ENCODE measurements around the gene FASTK. TPM values are rescaled to one million over a fixed set of nuclear protein-coding genes. Genes with fewer than 3 reads are reported as not detected.

FASTK gene
- total and polyA plus RNA-seq, 4 donors = 30.9 to 80.7 (median 65.8) TPM

DNA sequence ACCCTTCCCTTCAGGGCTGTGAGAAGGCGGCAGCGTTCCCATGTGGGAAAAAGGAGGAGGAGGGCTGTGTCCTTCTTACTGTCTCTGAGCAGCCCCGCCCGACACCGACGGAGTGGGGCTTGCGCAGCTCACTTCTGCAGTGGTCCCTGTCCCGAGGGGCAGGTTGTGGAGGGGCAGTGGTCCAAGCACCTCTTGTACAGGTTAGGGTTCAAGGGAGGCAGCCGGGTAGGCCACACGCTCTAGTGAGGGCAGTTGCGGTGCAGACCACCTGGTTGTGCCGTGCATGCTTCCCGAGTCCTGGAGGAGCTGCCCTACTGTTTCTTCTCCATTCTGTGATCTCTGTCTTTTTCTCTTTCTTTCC lies 38.4 kb upstream of the FASTK start:
- WGBS (ENCODE audit: insufficient coverage) = 98% methylated on average over 11 of the region's 13 CpGs
- Histone ChIP-seq H3K27ac (ENCODE audit: low read depth, low read length) (no peak overlapping the region), H3K4me3 (ENCODE audit: low read depth, low read length) (no peak overlapping the region), H3K4me1 (ENCODE audit: control insufficient read depth, insufficient read depth, low read length) (peaks cover 41% of the 10 kb centered on the region), H3K9me3 (ENCODE audit: control insufficient read depth, insufficient read depth, low read length) (no peaks in the 10 kb centered on the region), H3K27me3 (ENCODE audit: control insufficient read depth, insufficient read depth, low read length) (no peaks in the 10 kb centered on the region), H3K36me3 (ENCODE audit: control insufficient read depth, insufficient read depth, low read length) (peaks cover 89% of the 10 kb centered on the region)
- no peak for DNase-seq (ENCODE audit: low read depth in 4 of 6, low spot score in 6 of 6)

DNA sequence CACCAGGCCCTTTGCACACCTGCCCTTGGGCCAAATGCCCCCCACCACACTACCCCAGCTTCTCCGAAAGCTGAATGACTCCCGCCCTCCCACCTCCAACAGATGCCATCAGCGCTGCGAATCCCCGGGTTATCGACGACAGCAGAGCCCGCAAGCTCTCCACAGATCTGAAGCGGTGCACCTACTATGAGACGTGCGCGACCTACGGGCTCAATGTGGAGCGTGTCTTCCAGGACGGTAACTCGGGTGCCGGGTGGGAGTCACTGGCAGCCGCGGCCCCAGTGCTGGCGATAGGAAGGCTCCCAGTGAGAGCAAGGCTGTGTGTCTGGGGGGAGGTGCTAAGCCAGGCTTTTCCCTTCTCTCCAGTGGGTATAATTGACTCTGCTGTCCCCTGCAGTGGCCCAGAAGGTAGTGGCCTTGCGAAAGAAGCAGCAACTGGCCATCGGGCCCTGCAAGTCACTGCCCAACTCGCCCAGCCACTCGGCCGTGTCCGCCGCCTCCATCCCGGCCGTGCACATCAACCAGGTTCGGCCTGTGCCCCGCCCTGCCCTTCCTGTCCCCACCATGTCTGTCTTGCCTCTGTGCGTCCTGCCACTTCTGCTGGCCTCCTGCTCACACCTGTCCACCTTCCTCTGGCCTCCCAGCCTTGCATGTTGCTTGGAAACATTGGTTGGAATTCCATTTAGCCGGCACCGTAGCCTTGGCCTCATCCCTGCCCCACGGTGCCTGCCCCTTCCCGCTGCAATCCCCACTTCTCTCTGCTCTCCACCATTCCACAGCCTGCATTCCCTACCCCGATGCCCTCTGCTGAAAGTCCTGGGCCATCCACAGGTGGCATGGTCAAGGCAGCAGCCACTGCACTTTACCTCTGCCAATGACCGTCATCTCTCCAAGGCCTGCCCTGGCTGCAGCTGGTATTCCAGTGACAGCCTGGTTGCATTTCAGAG lies 37.8 kb upstream of the FASTK start:
- no peaks in the 10 kb centered on the region for H3K9me3 ChIP-seq (ENCODE audit: control insufficient read depth, insufficient read depth, low read length)
- peaks cover 84% of the 10 kb centered on the region for H3K36me3 ChIP-seq (ENCODE audit: control insufficient read depth, insufficient read depth, low read length)
- H3K27ac ChIP-seq (ENCODE audit: low read depth, low read length) = no peak overlapping the region
- H3K4me1 ChIP-seq (ENCODE audit: control insufficient read depth, insufficient read depth, low read length) = peaks cover 42% of the 10 kb centered on the region
- no peak overlapping the region for H3K4me3 ChIP-seq (ENCODE audit: low read depth, low read length)
- no peak for DNase-seq (ENCODE audit: low read depth in 4 of 6, low spot score in 6 of 6)
- peaks cover 2% of the 10 kb centered on the region for H3K27me3 ChIP-seq (ENCODE audit: control insufficient read depth, insufficient read depth, low read length)
- 96% methylated on average over 36 of the region's 38 CpGs for WGBS (ENCODE audit: insufficient coverage)

- Histone ChIP-seq H3K4me3 (ENCODE audit: low read depth, low read length) (no peak overlapping the region), H3K4me1 (ENCODE audit: control insufficient read depth, insufficient read depth, low read length) (peaks cover 46% of the 10 kb centered on the region), H3K27ac (ENCODE audit: low read depth, low read length) (no peak overlapping the region), H3K9me3 (ENCODE audit: control insufficient read depth, insufficient read depth, low read length) (no peaks in the 10 kb centered on the region), H3K36me3 (ENCODE audit: control insufficient read depth, insufficient read depth, low read length) (peaks cover 76% of the 10 kb centered on the region), H3K27me3 (ENCODE audit: control insufficient read depth, insufficient read depth, low read length) (peaks cover 3% of the 10 kb centered on the region)
- WGBS (ENCODE audit: insufficient coverage) = 86% methylated on average over 11 of the region's 12 CpGs
- no peak for DNase-seq (ENCODE audit: low read depth in 4 of 6, low spot score in 6 of 6)
These were observed 37.0 kb upstream of the FASTK start for GRCh38 chr7:151117565-151117964.

GRCh38 chr7:151116603-151117440 lies 36.2 kb upstream of the FASTK start:
- H3K4me3 ChIP-seq (ENCODE audit: low read depth, low read length) = no peak overlapping the region
- no peak for DNase-seq (ENCODE audit: low read depth in 4 of 6, low spot score in 6 of 6)
- peaks cover 3% of the 10 kb centered on the region for H3K27me3 ChIP-seq (ENCODE audit: control insufficient read depth, insufficient read depth, low read length)
- no peak overlapping the region for H3K27ac ChIP-seq (ENCODE audit: low read depth, low read length)
- WGBS (ENCODE audit: insufficient coverage) = 89% methylated on average over 26 of the region's 27 CpGs
- peaks cover 72% of the 10 kb centered on the region for H3K36me3 ChIP-seq (ENCODE audit: control insufficient read depth, insufficient read depth, low read length)
- peaks cover 39% of the 10 kb centered on the region for H3K4me1 ChIP-seq (ENCODE audit: control insufficient read depth, insufficient read depth, low read length)
- no peaks in the 10 kb centered on the region for H3K9me3 ChIP-seq (ENCODE audit: control insufficient read depth, insufficient read depth, low read length)

DNA sequence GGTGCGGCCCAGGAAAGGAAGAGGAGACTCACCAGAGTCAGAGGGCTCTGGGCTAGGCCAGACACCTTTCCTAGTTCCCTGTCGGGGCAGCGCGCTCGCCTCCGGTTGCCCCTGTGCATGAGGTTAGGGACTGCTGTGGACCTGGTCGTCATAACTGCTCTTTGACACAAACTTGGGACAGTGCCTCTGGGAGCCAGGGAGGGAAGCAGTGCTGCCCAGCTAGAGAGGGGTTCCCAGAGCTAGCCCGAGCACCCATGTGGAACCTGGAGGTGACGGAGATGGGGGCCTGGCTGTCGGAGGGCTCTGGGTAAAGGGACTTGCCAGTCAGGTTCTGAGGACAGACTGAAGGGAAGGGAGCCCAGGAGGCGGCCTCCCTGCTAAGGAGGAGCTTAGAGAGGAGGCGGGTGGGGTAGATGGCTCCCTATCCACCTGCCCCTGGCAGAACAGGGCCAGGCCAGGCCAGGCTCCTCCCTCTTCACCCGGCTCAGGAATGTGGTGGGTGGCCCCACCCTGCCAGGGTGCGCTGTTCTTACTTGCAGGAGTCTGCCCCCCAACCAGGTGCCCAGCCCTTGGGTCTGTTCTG lies 35.3 kb upstream of the FASTK start:
- H3K27me3 ChIP-seq (ENCODE audit: control insufficient read depth, insufficient read depth, low read length) = peaks cover 3% of the 10 kb centered on the region
- WGBS (ENCODE audit: insufficient coverage) = 88% methylated on average over 14 of the region's 14 CpGs
- H3K27ac ChIP-seq (ENCODE audit: low read depth, low read length) = no peak overlapping the region
- no peak overlapping the region for H3K4me3 ChIP-seq (ENCODE audit: low read depth, low read length)
- peaks cover 38% of the 10 kb centered on the region for H3K4me1 ChIP-seq (ENCODE audit: control insufficient read depth, insufficient read depth, low read length)
- no peaks in the 10 kb centered on the region for H3K9me3 ChIP-seq (ENCODE audit: control insufficient read depth, insufficient read depth, low read length)
- peaks cover 69% of the 10 kb centered on the region for H3K36me3 ChIP-seq (ENCODE audit: control insufficient read depth, insufficient read depth, low read length)
- no peak for DNase-seq (ENCODE audit: low read depth in 4 of 6, low spot score in 6 of 6)

GRCh38 chr7:151115121-151115835 lies 34.7 kb upstream of the FASTK start:
- H3K4me3 ChIP-seq (ENCODE audit: low read depth, low read length) = no peak overlapping the region
- peaks cover 3% of the 10 kb centered on the region for H3K27me3 ChIP-seq (ENCODE audit: control insufficient read depth, insufficient read depth, low read length)
- no peak for DNase-seq (ENCODE audit: low read depth in 4 of 6, low spot score in 6 of 6)
- peaks cover 64% of the 10 kb centered on the region for H3K36me3 ChIP-seq (ENCODE audit: control insufficient read depth, insufficient read depth, low read length)
- no peak overlapping the region for H3K27ac ChIP-seq (ENCODE audit: low read depth, low read length)
- no peaks in the 10 kb centered on the region for H3K9me3 ChIP-seq (ENCODE audit: control insufficient read depth, insufficient read depth, low read length)
- 8% methylated on average over 114 of the region's 114 CpGs for WGBS (ENCODE audit: insufficient coverage)
- H3K4me1 ChIP-seq (ENCODE audit: control insufficient read depth, insufficient read depth, low read length) = peaks cover 41% of the 10 kb centered on the region

GRCh38 chr7:151114151-151115090 lies 33.8 kb upstream of the FASTK start:
- 22% methylated on average over 98 of the region's 101 CpGs for WGBS (ENCODE audit: insufficient coverage)
- DNase-seq (ENCODE audit: low read depth in 4 of 6, low spot score in 6 of 6) = no peak
- Histone ChIP-seq H3K27me3 (ENCODE audit: control insufficient read depth, insufficient read depth, low read length) (peaks cover 3% of the 10 kb centered on the region), H3K27ac (ENCODE audit: low read depth, low read length) (no peak overlapping the region), H3K4me3 (ENCODE audit: low read depth, low read length) (no peak overlapping the region), H3K4me1 (ENCODE audit: control insufficient read depth, insufficient read depth, low read length) (peaks cover 42% of the 10 kb centered on the region), H3K36me3 (ENCODE audit: control insufficient read depth, insufficient read depth, low read length) (peaks cover 58% of the 10 kb centered on the region), H3K9me3 (ENCODE audit: control insufficient read depth, insufficient read depth, low read length) (no peaks in the 10 kb centered on the region)

DNA sequence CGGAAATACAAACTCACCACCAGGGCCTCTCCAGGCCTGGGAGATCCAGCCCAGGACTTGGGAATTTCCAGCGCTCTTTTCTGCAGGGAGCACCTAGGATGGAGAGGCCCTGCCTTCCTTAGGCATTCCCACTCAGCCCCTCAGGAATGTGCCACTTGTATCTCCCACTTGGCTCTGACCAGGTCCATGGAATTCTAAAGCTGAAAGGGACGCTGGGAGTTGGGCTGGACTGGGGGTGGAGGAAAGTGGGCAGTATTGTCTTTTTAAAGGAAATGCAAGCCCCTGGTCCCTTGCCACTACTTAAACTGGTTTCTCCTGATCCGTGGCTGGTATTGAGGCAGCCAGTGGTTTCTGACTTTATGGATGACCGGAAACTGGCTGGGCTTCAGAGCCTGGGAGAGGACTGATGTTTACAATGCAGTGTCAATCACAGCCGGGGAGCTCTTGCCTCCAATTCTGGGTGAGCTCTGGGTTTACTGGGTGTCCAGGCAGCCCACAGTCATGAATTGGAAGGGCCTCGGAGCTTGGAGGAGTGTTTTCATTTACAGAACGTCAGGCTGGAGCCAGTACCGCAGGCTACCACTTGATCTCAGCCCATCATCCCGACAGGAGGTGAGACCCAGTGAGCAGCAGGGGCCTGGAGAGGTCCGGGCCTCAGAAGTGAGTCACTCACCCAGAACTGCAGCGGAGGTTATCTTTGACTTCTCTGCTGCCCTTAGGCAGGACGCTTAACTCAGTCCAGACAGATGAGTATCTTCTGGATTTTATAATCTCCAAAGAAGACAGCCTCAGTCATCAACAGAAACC lies 32.9 kb upstream of the FASTK start:
- DNase-seq (ENCODE audit: low read depth in 4 of 6, low spot score in 6 of 6) = no peak
- H3K27ac ChIP-seq (ENCODE audit: low read depth, low read length) = no peak overlapping the region
- H3K9me3 ChIP-seq (ENCODE audit: control insufficient read depth, insufficient read depth, low read length) = no peaks in the 10 kb centered on the region
- 56% methylated on average over 10 of the region's 13 CpGs for WGBS (ENCODE audit: insufficient coverage)
- H3K4me3 ChIP-seq (ENCODE audit: low read depth, low read length) = no peak overlapping the region
- peaks cover 3% of the 10 kb centered on the region for H3K27me3 ChIP-seq (ENCODE audit: control insufficient read depth, insufficient read depth, low read length)
- H3K4me1 ChIP-seq (ENCODE audit: control insufficient read depth, insufficient read depth, low read length) = peaks cover 42% of the 10 kb centered on the region
- H3K36me3 ChIP-seq (ENCODE audit: control insufficient read depth, insufficient read depth, low read length) = peaks cover 50% of the 10 kb centered on the region

Data from spinal cord (tissue), 10 donors.